22Rv1 (cell line): ENCODE measurements around the gene ATG13.

Experiments used
- CTCF ChIP-seq: fragments of 450-650 bp; IDR thresholded peaks from 2 replicates; pipeline ENCODE4 v1.5.1; 2017; ENCODE audit warnings: mild to moderate bottlenecking
- ZFX ChIP-seq: fragments of 450-650 bp; IDR thresholded peaks from 2 replicates; pipeline ENCODE4 v1.6.1; 2017; ENCODE audit warnings: antibody characterized with exemption, borderline replicate concordance

GRCh38 chr11:46694072-46694471 is 76.7 kb downstream of the ATG13 start:
- no peak for TF ChIP-seq CTCF
- no peak for TF ChIP-seq ZFX
